Adrenal gland (tissue), 12 donors: ENCODE data around the gene ANKRD53. TPM values are rescaled to one million over a fixed set of nuclear protein-coding genes. Genes with fewer than 3 reads are reported as not detected.
"Not testable (repeated sequence)": the region's sequence is repeated elsewhere in the genome, so short reads cannot be mapped to it uniquely, and the experiment has no call there.

ENCODE experiments used
- DNase-seq, 7 donors: peaks; one replicate each; pipeline ENCODE4 v3.0.0-alpha.2; 2019 to 2020
- H3K27ac ChIP-seq, 5 donors: fragments of 200-600 bp; sonication (generic) in 4 of 5; 1 replicate in 3 of 5; 2 replicates in 2 of 5; pipeline versions ENCODE4 v1.5.1 to v1.8.0; 2016 to 2020; ENCODE audit warnings: mild to moderate bottlenecking in 1 of 5
- H3K27me3 ChIP-seq: fragments of 200-600 bp; 2 replicates; pipeline ENCODE4 v1.8.0; 2021
- H3K36me3 ChIP-seq, 2 donors: fragments of 200-600 bp; replicated peaks in 1 of 2; 1 replicate in 1 of 2; 2 replicates in 1 of 2; pipeline versions ENCODE4 v1.5.1 to v1.8.0; 2018 to 2022
- H3K4me1 ChIP-seq, 2 donors: fragments of 200-600 bp; replicated peaks in 1 of 2; 1 replicate in 1 of 2; 2 replicates in 1 of 2; pipeline versions ENCODE4 v1.5.1 to v1.8.0; 2018 to 2021
- H3K4me3 ChIP-seq, 4 donors: fragments of 200-600 bp; sonication (generic) in 3 of 4; one replicate each; pipeline ENCODE4 v1.5.1; 2016 to 2018
- H3K9me3 ChIP-seq, 3 donors: fragments of 200-600 bp; sonication (generic) in 1 of 3; replicated peaks in 1 of 3; 1 replicate in 2 of 3; 2 replicates in 1 of 3; pipeline versions ENCODE4 v1.5.1 to v1.8.0; 2016 to 2021
- CTCF ChIP-seq, 6 experiments: fragments of 450-650 bp in 4 of 6; fragments of 200-600 bp in 2 of 6; sonication (generic) in 1 of 6; IDR thresholded peaks; 1 replicate in 5 of 6; 2 replicates in 1 of 6; pipeline versions ENCODE4 v1.5.1 to v1.8.0; 2016 to 2021; ENCODE audit warnings: antibody characterized with exemption in 6 of 6, mild to moderate bottlenecking in 2 of 6, moderate library complexity in 1 of 6
- POLR2A ChIP-seq, 2 donors: fragments of 450-650 bp; IDR thresholded peaks; one replicate each; pipeline ENCODE4 v1.6.1; 2017; ENCODE audit warnings: antibody characterized with exemption in 2 of 2, mild to moderate bottlenecking in 2 of 2, moderate library complexity in 1 of 2
- WGBS, 4 donors: extraction: QIAGEN DNeasy Blood & Tissue Kit in 2 of 4; methylation state at CpG; one replicate each; pipeline versions ENCODE4 v1.1.5 to v1.1.7; 2013 to 2017; 5-methylcytosine and 5-hydroxymethylcytosine counted together
- intact Hi-C, 2 donors: fragments of 100-400 bp; cut with DNase I; formaldehyde crosslinking; loops; one replicate each; pipeline versions ENCODE4 v1.14.1 to v1.15.0; 2022 to 2023
- polyA plus RNA-seq, 3 donors: library from polyadenylated mRNA; stranded (reverse); fragments of 200-250 nt in 2 of 3; fragments of 350-450 nt in 1 of 3; fragmentation: Illumina TruSeq in 1 of 3; extraction: RNeasy Lipid Tissue Mini Kit (QIAGEN cat#74804) in 1 of 3; gene quantifications; one replicate each; pipeline ENCODE4 v1.2.3, GENCODE V29; 2013 to 2014
- total RNA-seq, 9 donors: library from RNA; depleted of rRNA in 4 of 9; stranded (reverse); fragments of >200 nt in 4 of 9; fragments of 120-200 nt in 1 of 9; fragmentation: NEBNext Ultra II Directional in 1 of 9; extraction: Animal tissue kit (Norgen Biotek cat#: 25700) in 1 of 9; gene quantifications; one replicate each; pipeline versions ENCODE4 v1.1.0 to v1.2.4, GENCODE V29; 2013 to 2023
- donor health status: healthy with polysubstance abuse.
- donor health status: Bipolar disorder and iron deficiency.
- donor health status: DM: yes; HTN: yes; CAD: no.
- donor health status: DM: no; HTN: no; CAD: no.
- donor health status: DM: no; HTN: no; CAD: no.
- donor health status: DM: yes; HTN: yes; CAD: no.

The ANKRD53 gene
- total and polyA plus RNA-seq, 12 donors = 0.61 to 5.1 (median 2.1) TPM; not detected in 1

- Histone ChIP-seq H3K27ac (no peak overlapping the region), H3K36me3 (no peaks in the 10 kb centered on the region), H3K4me1 (no peaks in the 10 kb centered on the region), H3K9me3 (no peaks in the 10 kb centered on the region), H3K27me3 (no peaks in the 10 kb centered on the region), H3K4me3 (no peak overlapping the region)
- intact Hi-C loops = no loop called here
- no peak for DNase-seq
- 87 to 94% (median 90%) methylated on average over 10 to 13 of the region's 13 CpGs for WGBS, 4 donors
- TF ChIP-seq POLR2A (IDR thresholded peaks at IDR 0.05) (no peak), CTCF (IDR thresholded peaks at IDR 0.05) (no peak)
Observed at GRCh38 chr2:71008342-71008741, 29.9 kb downstream of the ANKRD53 start.

- H3K4me3 ChIP-seq, H3K27ac ChIP-seq, H3K4me1 ChIP-seq, intact Hi-C loops, DNase-seq, H3K9me3 ChIP-seq, H3K36me3 ChIP-seq, H3K27me3 ChIP-seq: not testable (repeated sequence)
- WGBS, 4 donors = 23 to 38% (median 29%) methylated on average over 3 to 6 of the region's 6 CpGs
Observed at GRCh38 chr2:71011786-71012185, 33.4 kb downstream of the ANKRD53 start.

- Histone ChIP-seq H3K4me1 (no peaks in the 10 kb centered on the region), H3K9me3 (no peaks in the 10 kb centered on the region), H3K27ac (no peak overlapping the region), H3K4me3 (no peak overlapping the region), H3K27me3 (no peaks in the 10 kb centered on the region), H3K36me3 (no peaks in the 10 kb centered on the region)
- intact Hi-C loops = no loop called here
- TF ChIP-seq CTCF (IDR thresholded peaks at IDR 0.05) = no peak
- no peak for TF ChIP-seq POLR2A (IDR thresholded peaks at IDR 0.05)
- DNase-seq = no peak
- WGBS, 4 donors = 78 to 87% (median 81%) methylated on average over 8 of the region's 8 CpGs
Observed at GRCh38 chr2:71018625-71019024, 40.2 kb downstream of the ANKRD53 start.

GRCh38 chr2:71019989-71020388 is 41.6 kb downstream of the ANKRD53 start:
- WGBS, 4 donors = 72 to 89% (median 77%) methylated on average over 6 of the region's 6 CpGs
- intact Hi-C loops, H3K36me3 ChIP-seq, H3K4me3 ChIP-seq, H3K4me1 ChIP-seq, H3K27me3 ChIP-seq, H3K27ac ChIP-seq, DNase-seq, H3K9me3 ChIP-seq: not testable (repeated sequence)

GRCh38 chr2:71021394-71021793 is 43.0 kb downstream of the ANKRD53 start:
- H3K27ac ChIP-seq, DNase-seq, H3K27me3 ChIP-seq, H3K4me3 ChIP-seq, H3K4me1 ChIP-seq, H3K36me3 ChIP-seq, intact Hi-C loops, H3K9me3 ChIP-seq: not testable (repeated sequence)
- 65 to 74% (median 72%) methylated on average over 13 to 14 of the region's 14 CpGs for WGBS, 4 donors

GRCh38 chr2:71023553-71024243 is 45.3 kb downstream of the ANKRD53 start:
- H3K27me3 ChIP-seq, H3K4me1 ChIP-seq, H3K36me3 ChIP-seq, intact Hi-C loops, H3K9me3 ChIP-seq, H3K4me3 ChIP-seq, DNase-seq, H3K27ac ChIP-seq: not testable (repeated sequence)
- peak in 1 of 6 experiments; percentile 8 for TF ChIP-seq CTCF (IDR thresholded peaks at IDR 0.05)
- WGBS, 4 donors = 63 to 74% (median 70%) methylated on average over 11 to 15 of the region's 15 CpGs
